Hematopoietic multipotent progenitor cell (in vitro differentiated cells): ENCODE results near the gene GOLPH3L. TPM values are rescaled to one million over a fixed set of nuclear protein-coding genes. Genes with fewer than 3 reads are reported as not detected.
"Not testable (repeated sequence)": the region's sequence is repeated elsewhere in the genome, so short reads cannot be mapped to it uniquely, and the experiment has no call there.

ENCODE experiments used
- DNase-seq, 3 donors: peaks; one replicate each; pipeline ENCODE4 v3.0.0-alpha.2; 2011 to 2015; ENCODE audit warnings: low read depth in 2 of 3, low spot score in 2 of 3
- total RNA-seq: library from RNA; depleted of rRNA; stranded (reverse); fragments of >200 nt; gene quantifications from one replicate; pipeline ENCODE4 v1.2.3, GENCODE V29; 2012

GOLPH3L gene
- 10.0 TPM for total RNA-seq

DNA sequence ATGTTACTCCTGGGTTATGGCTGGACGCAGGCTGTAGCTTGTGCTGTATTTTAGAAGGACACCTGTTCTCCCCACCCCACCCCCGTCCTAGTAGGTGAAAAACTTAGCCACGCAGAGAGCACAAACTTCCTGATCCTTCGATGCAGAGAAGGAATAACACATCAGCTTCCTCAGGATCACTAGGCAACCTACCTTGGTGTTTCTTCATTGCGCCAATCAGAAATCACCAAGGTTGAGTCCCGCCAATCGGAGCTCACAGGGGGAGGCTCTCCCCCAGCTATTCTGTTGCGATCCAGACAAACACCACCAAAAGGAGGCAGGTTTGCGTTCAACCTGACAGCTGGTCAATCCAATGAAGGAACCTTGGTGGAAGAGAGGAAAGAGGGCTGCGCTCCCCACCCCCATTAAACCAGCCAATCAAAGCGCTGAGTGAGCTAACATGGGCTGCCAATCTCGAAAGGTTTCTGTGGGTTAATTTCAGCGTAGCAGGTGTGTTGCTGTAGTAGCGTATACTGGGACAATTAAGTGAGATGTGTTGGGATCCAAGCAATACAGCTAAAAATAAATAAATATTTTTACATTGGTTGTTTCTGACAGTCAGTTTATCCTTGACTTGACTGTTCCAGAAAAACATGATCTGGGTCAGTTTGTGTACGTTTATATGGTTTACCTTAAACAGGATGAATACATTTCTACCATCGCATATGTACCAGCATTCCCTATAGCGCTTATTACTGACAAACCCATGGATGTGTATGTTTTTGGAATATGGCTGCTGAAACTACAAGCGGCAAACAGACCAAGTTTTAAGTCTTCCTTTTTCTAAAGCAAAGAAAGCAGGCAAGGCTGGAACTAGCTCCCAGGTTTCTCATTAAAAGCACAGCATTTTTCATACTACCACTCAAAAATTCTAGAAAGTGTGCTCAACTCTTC, at the start of gene GOLPH3L:
GOLPH3L (minus strand) TSS at position 160 of the 933 bp plus-strand sequence. CDS start 2,316 bp downstream, outside the sequence.
- DNase-seq = peak; percentile 64 to 99 (median 97)

DNA sequence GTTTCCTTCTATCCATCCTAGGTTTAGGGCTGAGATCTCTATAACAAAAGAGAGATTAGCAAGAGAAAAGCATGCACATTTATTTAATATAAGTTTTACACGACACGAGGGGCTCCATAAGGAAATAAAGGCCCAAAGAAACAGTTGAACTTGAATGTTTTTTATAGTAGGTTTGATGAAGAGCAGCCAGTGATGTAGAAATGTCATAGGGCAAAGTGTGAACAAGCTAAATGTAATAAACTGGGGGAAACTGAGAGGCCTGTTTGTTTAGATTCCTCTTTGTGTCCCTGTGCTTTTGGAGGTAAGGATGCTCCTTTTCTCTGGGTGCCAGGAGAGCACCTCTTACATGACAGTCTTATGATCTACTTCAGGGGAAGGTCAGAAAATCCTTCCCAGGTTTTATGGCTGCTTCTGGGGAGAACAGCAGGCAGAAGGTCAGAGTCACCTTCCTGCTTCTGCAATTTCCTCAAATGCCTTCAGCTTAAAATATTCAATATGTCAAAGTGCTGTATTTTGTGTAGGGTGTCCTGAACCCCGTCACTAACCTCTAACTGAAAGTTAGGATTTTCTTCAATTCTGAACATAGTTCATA, 33.3 kb upstream of the GOLPH3L start:
- DNase-seq = no peak

DNA sequence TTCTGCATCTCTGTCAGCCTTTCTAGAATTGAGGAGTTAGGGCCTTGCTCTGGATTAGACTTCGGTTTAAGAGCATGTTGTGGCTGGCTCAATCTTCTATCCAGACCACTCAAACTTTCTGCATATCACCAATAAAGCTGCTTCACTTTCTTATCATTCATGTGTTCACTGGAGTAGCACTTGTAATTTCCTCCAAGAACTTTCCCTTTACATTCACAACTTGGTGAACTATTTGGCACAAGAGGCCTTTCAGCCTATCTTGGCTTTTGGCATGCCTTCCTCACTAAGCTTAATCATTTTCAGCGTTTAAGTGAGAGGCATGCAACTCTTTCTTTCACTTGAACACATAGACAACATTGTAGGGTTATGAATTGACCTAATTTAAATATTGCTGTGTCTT, 27.4 kb upstream of the GOLPH3L start:
- DNase-seq = no peak

DNA sequence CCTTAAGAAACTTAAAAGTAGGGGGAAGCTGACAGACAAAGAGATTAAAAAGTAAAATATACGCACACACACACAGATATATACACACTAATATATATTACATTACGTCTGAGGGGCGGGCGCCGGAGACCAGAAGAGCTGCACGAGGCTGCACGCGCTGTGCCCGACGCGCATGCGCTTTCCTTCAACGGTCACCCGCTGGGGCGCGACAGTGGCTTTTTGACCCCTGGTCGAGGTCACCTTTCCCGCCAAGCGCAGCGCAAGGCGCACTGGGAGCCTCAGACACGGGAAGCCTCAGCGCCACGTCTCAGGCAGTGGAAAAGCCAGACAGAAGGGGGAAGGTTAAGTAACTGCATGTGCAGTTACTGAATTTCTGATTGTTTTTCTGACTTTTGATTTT, 23.7 kb upstream of the GOLPH3L start, which contains the start of gene HORMAD1:
HORMAD1 (minus strand) TSS at position 193 of the 400 bp plus-strand sequence. CDS start 1,390 bp downstream, outside the sequence.
- no peak for DNase-seq

DNA sequence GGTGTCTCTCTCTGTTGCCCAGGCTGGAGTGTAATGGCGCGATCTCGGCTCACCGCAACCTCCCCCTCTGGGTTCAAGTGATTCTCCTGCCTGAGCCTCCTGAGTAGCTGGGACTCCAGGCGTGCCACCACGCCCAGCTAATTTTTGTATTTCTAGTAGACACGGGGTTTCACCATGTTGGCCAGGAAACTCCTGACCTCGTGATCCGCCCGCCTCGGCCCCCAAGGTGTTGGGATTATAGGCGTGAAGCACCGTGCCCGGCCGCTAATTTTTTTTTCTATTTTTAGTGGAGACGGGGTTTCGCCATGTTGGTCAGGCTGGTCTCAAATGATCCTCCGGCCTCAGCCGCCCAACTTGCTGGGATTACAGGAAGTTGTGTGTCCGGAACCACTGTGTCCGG, 23.1 kb upstream of the GOLPH3L start:
- DNase-seq = no peak

DNA sequence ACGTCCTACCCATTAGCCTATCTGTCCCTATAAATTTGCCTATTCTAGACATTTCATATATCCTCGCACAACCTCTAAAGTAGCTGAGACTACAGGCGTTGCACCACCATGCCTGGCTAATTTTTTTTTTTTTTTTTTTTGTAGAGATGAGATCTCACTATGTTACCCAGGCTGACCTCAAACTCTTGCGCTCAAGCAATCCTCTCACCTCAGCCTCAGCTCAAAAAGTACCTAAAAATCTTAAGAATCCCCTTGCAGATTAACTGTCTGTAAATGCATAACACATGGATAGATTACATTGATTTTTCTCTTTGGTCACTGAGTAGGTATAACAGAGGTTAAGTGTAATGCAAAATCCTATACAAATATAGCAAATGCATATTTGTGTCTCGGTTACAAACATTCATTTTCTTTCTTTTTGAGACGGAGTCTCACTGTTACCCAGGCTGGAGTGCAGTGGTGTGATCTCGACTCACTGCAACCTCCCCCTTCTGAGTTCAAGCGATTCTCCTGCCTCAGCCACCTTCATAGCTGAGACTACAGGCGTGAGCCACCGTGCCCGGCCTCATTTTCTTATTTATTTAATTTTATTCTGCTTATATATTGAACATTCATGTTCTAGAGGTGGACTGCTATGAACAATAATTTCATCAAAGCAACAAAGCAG, 21.4 kb upstream of the GOLPH3L start:
- DNase-seq = no peak

DNA sequence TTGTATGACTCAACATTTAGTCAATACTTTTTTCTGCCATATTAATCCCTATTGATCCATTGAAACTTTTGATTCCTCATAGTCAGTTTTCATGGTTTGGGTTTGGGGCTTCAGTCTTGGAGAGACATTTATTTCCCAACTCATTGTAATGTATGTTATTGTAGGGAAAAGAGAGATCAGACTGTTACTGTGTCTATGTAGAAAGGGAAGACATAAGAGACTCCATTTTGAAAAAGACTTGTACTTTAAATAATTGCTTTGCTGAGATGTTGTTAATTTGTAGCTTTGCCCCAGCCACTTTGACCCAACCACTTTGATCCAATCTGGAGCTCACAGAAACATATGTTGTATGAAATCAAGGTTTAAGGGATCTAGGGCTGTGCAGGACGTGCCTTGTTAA, 12.1 kb upstream of the GOLPH3L start:
- not testable (repeated sequence) for DNase-seq

DNA sequence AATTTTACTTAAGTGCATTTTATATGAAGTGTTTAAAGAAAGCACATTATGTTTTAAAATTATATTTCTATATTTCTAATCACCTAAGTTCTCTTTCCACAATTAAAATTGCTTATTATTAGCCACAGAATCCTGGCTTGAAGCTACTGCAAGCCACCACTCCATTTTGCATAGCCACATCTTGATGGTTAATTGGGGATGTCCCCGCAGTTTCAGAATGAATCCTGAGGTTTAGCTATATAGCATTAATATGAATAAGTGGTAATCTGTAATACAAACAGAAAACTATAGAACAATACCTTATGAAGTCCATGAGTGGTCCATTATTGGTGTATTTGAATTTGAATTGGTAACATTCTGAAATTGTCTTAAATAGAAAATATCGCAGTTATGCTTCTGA, 11.6 kb upstream of the GOLPH3L start:
- DNase-seq = no peak

DNA sequence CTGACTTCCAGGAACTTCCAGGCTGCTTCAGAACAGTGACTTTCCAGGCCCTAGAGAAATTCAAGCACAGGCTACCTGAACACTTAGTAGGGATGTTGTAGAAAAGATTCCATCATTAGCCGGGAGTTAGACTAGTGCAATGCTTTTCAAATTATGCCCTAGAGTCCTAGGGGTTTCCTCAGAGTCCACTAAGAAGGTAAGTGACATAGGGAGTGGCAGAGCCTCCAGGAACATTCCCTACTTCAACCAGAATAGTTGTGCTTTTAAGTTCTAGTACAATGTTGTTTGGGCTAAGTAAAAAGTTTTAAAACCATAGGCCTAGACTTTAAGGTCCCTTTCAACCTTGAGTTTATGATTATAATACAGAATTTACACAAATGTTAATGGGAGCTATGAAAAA, 9.1 kb upstream of the GOLPH3L start:
- no peak for DNase-seq

DNA sequence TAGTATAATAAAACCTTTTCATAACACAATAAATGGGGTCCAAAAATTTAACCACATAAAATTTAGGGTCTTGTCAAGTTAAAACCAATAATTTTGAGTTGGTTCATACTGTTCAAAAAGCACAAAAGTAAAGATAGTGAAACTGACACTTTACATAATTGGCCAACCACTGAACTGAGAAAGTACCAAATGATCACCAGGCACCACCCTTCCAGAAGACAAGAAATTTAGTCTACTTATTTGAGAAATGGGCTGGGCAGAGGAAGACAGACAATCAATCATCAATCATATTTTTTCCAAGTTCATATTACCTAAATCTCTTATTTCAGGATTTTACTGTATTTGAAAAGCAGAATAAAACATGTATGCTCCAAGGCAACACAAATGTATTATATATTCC, 6.5 kb upstream of the GOLPH3L start:
- DNase-seq = no peak

DNA sequence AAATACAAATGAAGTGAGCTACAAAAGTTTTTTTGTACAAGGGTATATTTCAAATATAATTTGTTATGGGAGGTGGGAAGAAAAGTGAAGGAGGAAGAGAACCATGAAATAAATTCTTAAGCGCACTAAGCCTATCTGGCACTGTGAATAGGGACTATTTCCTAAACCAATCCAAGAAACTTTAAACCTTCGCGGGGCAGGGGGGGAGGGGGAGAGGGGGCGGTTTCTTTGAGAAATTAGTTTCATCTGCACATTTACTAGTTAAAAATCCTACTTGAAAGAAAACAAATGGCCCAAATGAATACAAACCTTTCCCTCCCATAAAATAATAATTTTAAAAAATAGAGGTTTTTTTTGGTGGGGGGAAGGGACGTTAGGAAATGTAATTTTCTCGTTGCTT, 364 bp downstream of the GOLPH3L start:
- DNase-seq = peak in 1 of 3 donors; percentile 14

DNA sequence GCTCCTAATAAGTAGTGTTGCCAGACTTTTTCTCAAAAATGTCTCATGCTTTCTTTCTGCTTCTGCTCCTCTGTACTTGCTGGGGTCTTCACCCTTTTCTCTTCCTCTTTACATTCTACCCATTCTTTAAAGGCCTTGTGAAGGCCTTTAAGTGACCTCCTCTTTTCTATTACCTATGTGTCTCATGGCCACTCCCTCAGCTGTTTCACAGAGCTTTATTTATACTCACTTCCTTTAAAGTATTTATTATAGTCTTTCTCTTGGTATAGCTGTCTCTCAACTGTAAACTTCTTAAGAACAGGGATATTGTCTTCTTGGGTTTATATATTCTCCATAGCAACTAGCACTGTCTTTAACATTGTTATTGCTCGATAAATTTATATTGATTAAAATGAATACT, 792 bp downstream of the GOLPH3L start:
- DNase-seq = no peak

DNA sequence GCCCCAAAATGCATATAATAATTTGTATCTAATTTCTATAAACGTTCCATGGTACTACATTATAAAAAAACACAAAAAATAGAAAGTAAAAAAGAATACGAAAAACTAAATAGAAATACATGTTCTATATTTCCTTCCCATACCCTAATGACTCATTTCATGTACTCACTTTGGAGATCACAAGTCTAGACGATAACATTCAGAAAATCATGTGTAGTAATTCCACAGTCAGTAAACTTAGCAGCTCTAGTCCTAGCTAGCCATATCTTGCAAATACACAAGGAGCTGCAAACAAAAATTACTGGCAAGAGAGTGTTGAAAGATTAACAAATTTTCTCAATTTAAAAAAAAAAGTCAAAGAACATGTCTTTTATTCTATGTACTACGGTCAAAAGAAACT, 1.4 kb downstream of the GOLPH3L start:
- DNase-seq = no peak

DNA sequence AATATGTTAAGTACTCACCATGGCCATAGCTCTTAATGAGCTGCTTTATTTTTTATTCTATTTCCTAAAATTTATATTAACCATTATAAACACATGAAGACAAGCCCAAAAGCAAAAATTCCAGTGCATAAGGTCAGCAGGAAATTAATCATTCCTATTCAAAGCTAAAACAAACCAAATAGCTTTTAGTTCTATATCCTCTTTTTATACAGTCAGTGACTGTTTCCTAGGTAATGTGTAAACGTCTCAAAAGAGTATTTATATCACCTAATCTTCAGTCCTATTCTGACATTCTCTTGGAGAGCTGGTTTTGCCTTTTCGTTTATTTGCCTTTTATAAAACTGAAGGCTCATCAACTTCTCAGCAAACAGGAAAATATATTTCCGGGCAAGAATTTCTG, 4.2 kb downstream of the GOLPH3L start:
- no peak for DNase-seq

DNA sequence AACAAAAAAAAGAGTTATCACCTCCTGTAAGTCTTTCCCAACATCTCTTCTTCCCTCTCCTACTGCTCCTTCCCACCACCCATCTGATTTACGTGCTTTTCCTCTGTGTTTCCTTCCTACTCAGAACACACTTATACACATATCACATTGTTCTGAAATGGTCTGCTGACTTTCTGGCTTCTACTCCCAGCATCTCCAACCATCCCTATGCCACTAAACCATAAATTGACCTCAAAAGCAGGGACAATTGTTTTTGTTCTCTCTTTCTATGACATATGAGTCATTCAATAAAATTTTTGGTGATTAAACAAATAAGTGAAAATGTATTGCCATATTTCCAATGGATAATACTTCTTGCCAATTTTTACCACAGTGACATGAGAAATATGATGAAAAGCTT, 8.2 kb downstream of the GOLPH3L start:
- no peak for DNase-seq

DNA sequence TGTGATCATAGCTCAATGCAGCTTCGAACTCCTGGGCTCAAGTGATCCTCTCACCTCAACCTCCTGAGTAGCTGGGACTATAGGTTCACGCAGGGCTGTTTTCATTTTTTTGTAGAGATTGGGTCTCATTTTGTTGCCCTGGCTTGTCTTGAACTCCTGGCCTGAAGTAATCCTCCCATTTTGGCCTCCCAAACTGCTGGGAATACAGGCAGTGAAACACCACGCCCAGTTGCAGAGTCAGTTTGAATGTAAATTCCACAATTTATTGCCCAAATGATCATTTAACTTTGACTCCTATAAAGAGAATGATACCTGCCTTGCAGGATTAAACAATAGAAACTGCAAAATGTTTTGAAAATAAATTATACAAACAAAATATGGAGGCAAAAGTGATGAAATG, 10.7 kb downstream of the GOLPH3L start:
- DNase-seq = no peak

DNA sequence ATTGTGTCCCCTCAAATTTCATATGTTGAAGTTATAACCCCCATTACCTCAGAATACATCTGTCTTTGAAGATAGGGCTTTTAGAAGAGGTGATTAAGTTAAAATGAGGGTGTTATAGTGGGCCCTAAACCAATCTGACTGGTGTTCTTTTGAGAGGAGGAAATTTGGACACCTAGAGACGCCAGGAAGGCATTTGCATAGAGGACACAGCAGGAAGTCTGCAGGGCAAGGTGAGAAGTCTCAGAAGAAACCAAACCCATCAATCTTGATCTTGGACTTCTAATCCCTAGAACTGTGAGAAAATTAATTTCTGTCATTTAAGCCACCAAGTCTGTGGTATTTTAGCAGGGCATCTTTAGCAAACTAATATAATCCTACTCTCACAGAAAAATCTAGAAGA, 13.0 kb downstream of the GOLPH3L start:
- DNase-seq = no peak

DNA sequence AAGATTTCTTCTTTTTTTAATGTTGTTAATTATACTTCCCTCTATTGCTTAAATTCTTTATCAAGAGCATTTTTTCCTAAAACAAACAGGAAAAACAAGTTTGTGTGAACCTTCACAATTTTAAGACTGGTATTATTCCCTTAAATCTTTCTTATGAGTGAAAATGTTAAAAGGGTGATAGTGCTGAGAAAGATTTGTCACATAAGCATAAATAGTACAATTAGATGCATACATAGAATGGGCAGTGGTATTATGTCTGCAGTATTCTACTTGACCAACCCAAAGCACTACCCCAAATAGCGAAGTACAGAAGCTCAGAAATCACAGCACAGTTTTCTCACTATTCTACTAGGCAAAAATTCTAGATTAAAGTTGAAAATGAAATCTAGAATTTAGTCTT, 18.0 kb downstream of the GOLPH3L start:
- DNase-seq = no peak

DNA sequence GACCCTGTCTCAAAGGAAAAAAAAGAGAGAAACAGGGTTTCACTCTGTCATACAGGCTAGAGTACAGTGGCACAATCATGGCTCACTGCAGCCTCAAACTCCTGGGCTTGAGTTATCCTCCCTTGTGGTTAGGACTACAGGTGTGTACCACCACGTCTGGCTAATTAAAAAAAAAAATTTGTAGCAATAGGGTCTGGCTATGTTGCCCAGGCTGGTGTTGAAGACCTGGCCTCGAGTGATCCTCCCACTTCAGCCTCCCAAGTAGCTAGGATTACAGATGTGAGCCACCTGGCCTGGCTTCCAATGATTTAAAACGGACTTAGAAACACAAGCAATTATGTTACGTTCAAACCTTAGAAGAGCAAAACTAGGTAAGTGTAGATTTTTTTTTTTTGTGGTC, 22.1 kb downstream of the GOLPH3L start:
- DNase-seq = no peak

DNA sequence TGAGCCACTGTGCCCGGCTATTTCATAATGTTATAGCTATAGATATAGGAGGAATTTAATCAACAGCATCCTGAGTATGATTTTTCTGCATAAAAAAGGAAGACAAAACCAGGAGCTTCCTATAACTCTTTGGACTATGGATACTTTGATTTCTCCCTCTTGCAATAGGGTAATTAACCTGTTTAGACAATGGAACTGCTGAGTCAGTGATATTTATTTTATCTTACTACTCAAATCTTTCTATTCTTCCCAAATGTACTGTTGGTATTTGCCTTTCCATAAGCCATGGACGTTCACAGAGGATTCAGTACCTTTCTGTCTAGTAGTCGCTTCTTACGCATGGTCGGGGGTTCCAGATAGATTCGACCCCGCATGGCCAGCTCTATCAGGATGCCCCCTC, 33.6 kb downstream of the GOLPH3L start:
- DNase-seq = no peak

DNA sequence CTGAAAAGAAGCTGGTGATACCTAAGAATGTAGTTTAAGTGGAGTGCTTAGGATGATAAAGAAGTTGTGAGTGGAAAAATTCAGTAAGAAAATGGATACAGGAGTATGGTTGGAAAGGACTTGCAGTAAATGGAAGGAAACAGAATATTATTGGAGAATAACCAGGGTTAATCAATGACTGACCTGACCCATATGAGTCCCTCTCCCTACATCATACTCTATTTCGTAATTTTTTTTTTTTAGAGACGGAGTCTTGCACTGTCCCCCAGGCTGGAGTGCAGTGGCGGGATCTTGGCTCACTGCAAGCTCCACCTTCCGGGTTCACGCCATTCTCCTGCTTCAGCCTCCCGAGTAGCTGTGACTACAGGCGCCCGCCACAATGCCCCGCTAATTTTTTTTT, 34.1 kb downstream of the GOLPH3L start:
- DNase-seq = no peak

DNA sequence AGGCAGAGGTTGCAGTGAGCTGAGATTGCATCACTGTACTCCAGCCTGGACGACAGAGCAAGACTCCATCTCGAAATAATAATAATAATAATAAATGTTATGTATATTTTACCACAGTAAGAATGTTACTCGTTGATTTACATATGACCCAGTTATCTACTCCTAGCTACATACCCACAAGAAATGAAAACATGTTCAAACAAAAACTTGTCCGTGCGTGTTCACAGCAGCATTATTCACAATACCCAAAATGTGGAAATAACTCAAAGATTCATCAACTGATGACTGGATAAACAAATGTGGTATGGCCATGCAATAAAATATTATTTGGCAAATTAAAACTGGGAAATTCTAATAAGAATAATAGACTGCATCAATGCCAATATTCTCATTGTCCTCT, 35.8 kb downstream of the GOLPH3L start:
- no peak for DNase-seq
